Activated CD8-positive, alpha-beta memory T cell treated with anti-CD3 and anti-CD28 coated beads for 24 hours (primary cell): ENCODE results near the gene MAN1B1.

Source experiments
- DNase-seq: peaks from one replicate; pipeline ENCODE4 v3.0.0-alpha.2; 2020

MAN1B1 gene

GRCh38 chr9:137086531-137087408 lies at the start of gene MAN1B1:
Gene MAN1B1 (plus strand): TSS chr9:137086985. CDS start chr9:137087000, 15 bp downstream.
- peak; percentile 98 for DNase-seq

GRCh38 chr9:137037035-137037434 lies 49.8 kb upstream of the MAN1B1 start:
- no peak for DNase-seq

- DNase-seq: no peak
Observed at GRCh38 chr9:137037483-137037882, 49.3 kb upstream of the MAN1B1 start.

GRCh38 chr9:137038916-137039315 lies 47.9 kb upstream of the MAN1B1 start:
- no peak for DNase-seq

GRCh38 chr9:137039611-137040366 lies 47.0 kb upstream of the MAN1B1 start:
- DNase-seq: no peak

- DNase-seq: no peak
Observed at GRCh38 chr9:137040568-137040967, 46.2 kb upstream of the MAN1B1 start.

GRCh38 chr9:137041124-137041523 lies 45.7 kb upstream of the MAN1B1 start:
- no peak for DNase-seq

- no peak for DNase-seq
Observed at GRCh38 chr9:137042751-137043727, 43.7 kb upstream of the MAN1B1 start.

GRCh38 chr9:137044037-137044436 lies 42.7 kb upstream of the MAN1B1 start:
- DNase-seq: no peak

- DNase-seq: no peak
Observed at GRCh38 chr9:137044502-137045177, 42.1 kb upstream of the MAN1B1 start.

- no peak for DNase-seq
Observed at GRCh38 chr9:137045294-137046087, 41.3 kb upstream of the MAN1B1 start.

GRCh38 chr9:137046088-137046787 lies 40.5 kb upstream of the MAN1B1 start, which contains the start of gene NPDC1:
Gene NPDC1 (minus strand): TSS chr9:137046177. CDS start chr9:137045989, 188 bp downstream.
- DNase-seq: peak; percentile 91

GRCh38 chr9:137048655-137049543 lies 37.9 kb upstream of the MAN1B1 start:
- no peak for DNase-seq

GRCh38 chr9:137049544-137050449 lies 37.0 kb upstream of the MAN1B1 start:
- DNase-seq: no peak

GRCh38 chr9:137050570-137050969 lies 36.2 kb upstream of the MAN1B1 start:
- no peak for DNase-seq

- no peak for DNase-seq
Observed at GRCh38 chr9:137051145-137051724, 35.5 kb upstream of the MAN1B1 start.

- DNase-seq: no peak
Observed at GRCh38 chr9:137052293-137052692, 34.5 kb upstream of the MAN1B1 start.
